Fibroblast of villous mesenchyme (primary cell): Measurements from ENCODE around the gene SULT1B1. TPM values are rescaled to one million over a fixed set of nuclear protein-coding genes. Genes with fewer than 3 reads are reported as not detected.

ENCODE experiments used
- DNase-seq: peaks from one replicate; pipeline ENCODE4 v3.0.0-alpha.2; 2010; ENCODE audit warnings: low read depth
- H3K4me3 ChIP-seq: 2 replicates; pipeline ENCODE4 v1.5.1; 2011; ENCODE audit warnings: low read depth, mild to moderate bottlenecking, low read length
- total RNA-seq: library from RNA; depleted of rRNA; stranded (reverse); fragments of >200 nt; gene quantifications from 2 replicates; pipeline ENCODE4 v1.2.3, GENCODE V29; 2012
- TF ChIP-seq, protein P1 (sequence below): IDR thresholded peaks from 2 replicates; pipeline ENCODE4 v1.5.1; 2012; ENCODE audit warnings: low read depth, mild to moderate bottlenecking, low read length; ENCODE audit not compliant: insufficient read depth

SULT1B1 gene
- total RNA-seq, 1 donor, result under 0.01 TPM

DNA sequence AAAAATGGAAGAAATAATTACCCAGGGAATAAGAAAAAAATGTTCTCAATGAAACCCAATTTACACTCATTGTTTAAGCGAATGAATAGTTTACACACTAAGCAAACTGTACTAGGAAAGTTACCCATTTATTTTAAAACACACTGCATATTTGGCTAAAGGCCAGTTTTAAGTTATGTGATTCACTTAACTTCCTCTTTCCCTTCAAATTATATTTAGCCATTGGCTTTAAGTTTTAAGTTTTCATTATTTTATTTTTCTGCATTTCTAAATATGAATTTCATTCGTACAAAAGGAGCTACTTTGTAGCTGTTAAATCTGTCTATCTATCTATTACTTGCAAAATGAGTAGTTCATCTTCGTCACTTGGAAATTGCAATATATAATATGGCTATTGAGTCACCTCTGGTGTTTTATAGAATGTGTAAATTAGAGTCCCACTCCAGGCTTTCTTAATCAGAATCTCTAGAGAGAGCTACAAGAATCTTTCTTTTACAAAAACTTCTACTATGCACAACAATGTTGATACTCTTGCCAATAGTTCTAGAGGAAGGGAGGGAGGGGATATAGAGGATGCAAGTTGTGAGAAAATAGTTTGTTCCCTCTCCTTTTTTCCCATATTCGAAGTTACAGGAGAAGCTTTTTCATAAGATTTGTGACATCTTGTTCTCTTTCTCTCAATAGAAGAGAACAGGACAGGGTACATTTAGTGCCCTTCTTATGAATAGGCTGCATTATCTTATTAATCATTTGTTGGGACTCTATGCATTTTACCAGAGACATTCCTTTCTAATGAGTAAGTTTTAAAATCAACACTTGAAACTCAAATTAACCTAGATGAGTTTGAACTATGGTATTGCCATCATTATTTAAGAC, 41.8 kb downstream of the SULT1B1 start:
- no peak for DNase-seq
- TF ChIP-seq, protein P1, sequence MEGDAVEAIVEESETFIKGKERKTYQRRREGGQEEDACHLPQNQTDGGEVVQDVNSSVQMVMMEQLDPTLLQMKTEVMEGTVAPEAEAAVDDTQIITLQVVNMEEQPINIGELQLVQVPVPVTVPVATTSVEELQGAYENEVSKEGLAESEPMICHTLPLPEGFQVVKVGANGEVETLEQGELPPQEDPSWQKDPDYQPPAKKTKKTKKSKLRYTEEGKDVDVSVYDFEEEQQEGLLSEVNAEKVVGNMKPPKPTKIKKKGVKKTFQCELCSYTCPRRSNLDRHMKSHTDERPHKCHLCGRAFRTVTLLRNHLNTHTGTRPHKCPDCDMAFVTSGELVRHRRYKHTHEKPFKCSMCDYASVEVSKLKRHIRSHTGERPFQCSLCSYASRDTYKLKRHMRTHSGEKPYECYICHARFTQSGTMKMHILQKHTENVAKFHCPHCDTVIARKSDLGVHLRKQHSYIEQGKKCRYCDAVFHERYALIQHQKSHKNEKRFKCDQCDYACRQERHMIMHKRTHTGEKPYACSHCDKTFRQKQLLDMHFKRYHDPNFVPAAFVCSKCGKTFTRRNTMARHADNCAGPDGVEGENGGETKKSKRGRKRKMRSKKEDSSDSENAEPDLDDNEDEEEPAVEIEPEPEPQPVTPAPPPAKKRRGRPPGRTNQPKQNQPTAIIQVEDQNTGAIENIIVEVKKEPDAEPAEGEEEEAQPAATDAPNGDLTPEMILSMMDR, result no peak
- no peak overlapping the region for H3K4me3 ChIP-seq

DNA sequence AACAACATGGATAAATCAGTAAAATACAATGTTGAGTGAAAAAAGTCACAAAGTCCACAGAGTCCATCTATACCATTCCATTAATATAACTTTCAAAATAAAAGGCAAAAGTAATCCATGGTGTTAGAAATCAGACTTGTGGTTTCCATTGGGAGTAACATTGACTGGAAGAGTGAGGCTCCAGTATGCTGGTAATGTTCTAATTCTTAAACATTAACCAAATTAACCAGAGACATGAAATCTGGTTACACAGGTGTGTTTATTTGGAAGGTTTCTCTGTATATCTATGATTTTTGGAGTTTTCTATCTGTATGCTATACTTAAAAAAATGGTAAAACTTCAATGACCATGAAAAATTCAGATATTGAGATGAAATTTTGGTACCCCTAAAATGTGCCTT, 42.6 kb downstream of the SULT1B1 start:
- TF ChIP-seq, protein P1, result no peak
- DNase-seq, result no peak

DNA sequence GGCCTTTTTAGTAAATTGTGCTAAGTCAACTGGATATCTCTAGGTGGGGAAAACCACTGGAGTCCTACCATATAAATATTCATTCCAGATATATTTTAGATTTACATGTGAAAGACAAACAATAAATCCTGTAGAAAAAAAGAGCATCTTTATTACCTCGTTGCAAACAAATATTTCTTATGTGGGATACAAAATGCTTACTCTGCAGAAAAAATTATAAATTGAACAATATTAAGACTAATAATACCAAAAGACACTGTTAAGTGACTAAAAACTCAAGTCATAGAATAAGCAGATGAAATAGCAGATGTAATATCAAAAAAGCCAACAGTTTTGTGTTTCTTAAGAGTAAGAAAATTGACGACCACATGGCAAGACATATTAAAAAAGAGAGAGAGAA, 43.8 kb downstream of the SULT1B1 start:
- TF ChIP-seq, protein P1, result no peak

More for the DNA sequence above, 42.6 kb downstream of the SULT1B1 start:
- H3K4me3 ChIP-seq, result no peak overlapping the region

DNA sequence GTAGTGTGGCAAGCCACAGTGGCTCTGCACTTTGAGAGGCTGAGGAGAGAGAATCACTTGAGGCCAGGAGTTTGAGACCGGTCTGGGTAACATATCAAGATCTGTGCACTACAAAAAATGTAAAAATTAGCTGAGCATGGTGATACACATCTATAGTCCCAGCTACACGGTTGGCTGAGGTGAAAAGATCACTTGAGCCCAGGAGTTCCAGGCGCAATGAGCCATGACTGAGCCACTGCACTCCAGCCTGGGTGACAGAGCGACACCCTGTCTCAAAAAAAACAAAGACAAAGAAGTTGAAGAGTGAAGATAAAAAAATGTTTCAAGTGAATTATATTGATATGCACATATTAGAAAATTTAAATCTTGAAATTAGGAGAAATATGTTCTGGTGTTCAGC, 46.3 kb downstream of the SULT1B1 start:
- DNase-seq, result no peak
- no peak overlapping the region for H3K4me3 ChIP-seq
- TF ChIP-seq, protein P1, result no peak

More for the DNA sequence above, 43.8 kb downstream of the SULT1B1 start:
- no peak overlapping the region for H3K4me3 ChIP-seq
- no peak for DNase-seq

DNA sequence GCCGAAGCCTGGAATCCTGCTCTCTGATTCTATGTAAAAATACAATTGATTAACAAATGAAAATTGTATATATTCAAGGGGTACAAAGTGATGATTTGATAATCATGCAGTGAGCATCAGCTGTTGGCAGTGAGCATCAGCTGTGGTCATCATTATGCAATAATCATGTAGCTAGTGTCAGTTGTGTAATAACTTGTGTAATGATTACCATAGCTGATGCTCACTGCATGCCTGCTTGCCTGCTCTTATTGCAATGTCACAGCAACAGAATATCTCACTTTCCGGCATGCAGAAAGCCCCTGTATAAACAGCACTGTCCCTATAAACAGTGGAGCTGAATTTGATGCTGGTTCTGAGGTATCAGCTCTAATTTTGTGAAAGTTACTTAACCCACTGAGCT, 46.8 kb downstream of the SULT1B1 start:
- DNase-seq, result peak; percentile 7
- H3K4me3 ChIP-seq, result no peak overlapping the region
- TF ChIP-seq, protein P1, result no peak

DNA sequence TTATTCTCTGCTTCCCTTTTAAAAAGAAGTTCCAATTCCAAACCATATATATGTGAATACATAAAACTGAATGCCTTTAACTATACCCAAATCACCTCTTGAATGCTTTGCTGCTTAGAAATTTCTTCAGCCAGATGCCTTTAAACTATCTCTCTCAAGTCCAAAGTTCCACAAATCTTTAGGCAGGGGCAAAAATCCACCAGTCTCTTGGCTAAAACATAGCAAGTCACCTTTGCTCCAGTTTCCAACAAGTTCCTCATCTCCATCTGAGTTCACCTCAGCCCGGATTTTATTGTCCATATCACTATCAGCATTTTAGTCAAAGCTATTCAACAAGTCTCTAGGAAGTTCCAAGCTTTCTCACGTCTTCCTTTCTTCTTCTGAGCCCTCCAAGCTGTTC, 49.8 kb downstream of the SULT1B1 start:
- no peak overlapping the region for H3K4me3 ChIP-seq
- TF ChIP-seq, protein P1, result no peak
- DNase-seq, result no peak
